GM12874 (cell line): Measurements from ENCODE around the gene MMAB.

Experiments used
- CTCF ChIP-seq: IDR thresholded peaks from 2 replicates; pipeline ENCODE4 v1.5.1; 2011; ENCODE audit warnings: low read depth, mild to moderate bottlenecking, control low read depth, low read length, moderate library complexity; ENCODE audit not compliant: insufficient read depth

MMAB gene

GRCh38 chr12:109557805-109558204 lies 15.5 kb downstream of the MMAB start:
- TF ChIP-seq CTCF: no peak

GRCh38 chr12:109557200-109557599 lies 16.1 kb downstream of the MMAB start:
- TF ChIP-seq CTCF: no peak

- no peak for TF ChIP-seq CTCF
Measured at GRCh38 chr12:109555431-109556315, 17.6 kb downstream of the MMAB start.

GRCh38 chr12:109554761-109555160 lies 18.5 kb downstream of the MMAB start:
- no peak for TF ChIP-seq CTCF

- TF ChIP-seq CTCF: no peak
Measured at GRCh38 chr12:109553906-109554500, 19.3 kb downstream of the MMAB start.

- no peak for TF ChIP-seq CTCF
Measured at GRCh38 chr12:109553483-109553882, 19.8 kb downstream of the MMAB start.

- TF ChIP-seq CTCF: no peak
Measured at GRCh38 chr12:109552971-109553370, 20.3 kb downstream of the MMAB start.
